BJ (cell line): Measurements from ENCODE around the gene VWCE. TPM values are rescaled to one million over a fixed set of nuclear protein-coding genes. Genes with fewer than 3 reads are reported as not detected.

Experiments
- CTCF ChIA-PET: fragments of 350-600 bp; formaldehyde crosslinking; extraction: SDS; loops from one replicate; lab custom pipeline; 2021; ENCODE audit warnings: antibody characterized with exemption, inconsistent platforms; lab: Yijun Ruan, JAX
- POLR2A ChIA-PET: fragments of 300-600 bp; sonication (Branson Sonifier 250); formaldehyde crosslinking; extraction: SDS; loops from one replicate; lab custom pipeline; 2021; ENCODE audit warnings: antibody characterized with exemption; lab: Charles Lee
- DNase-seq: peaks from one replicate; pipeline ENCODE4 v3.0.0-alpha.2; 2011; ENCODE audit warnings: low read depth
- H3K27me3 ChIP-seq: 2 replicates; pipeline ENCODE4 v1.6.0; 2011; ENCODE audit warnings: low read length; ENCODE audit not compliant: control insufficient read depth, insufficient read depth
- H3K36me3 ChIP-seq: 2 replicates; pipeline ENCODE4 v1.5.1; 2011; ENCODE audit warnings: low read length; ENCODE audit not compliant: control insufficient read depth, insufficient read depth
- H3K4me3 ChIP-seq: 2 replicates; pipeline ENCODE4 v1.5.1; 2011; ENCODE audit warnings: low read depth, mild to moderate bottlenecking, control low read depth, low read length
- polyA plus RNA-seq: library from polyadenylated mRNA; depleted of rRNA; stranded (reverse); fragments of >200 nt; gene quantifications from 2 replicates; pipeline ENCODE4 v1.2.3, GENCODE V29; 2011
- TF ChIP-seq, protein P1 (sequence below): IDR thresholded peaks from 2 replicates; pipeline ENCODE4 v1.5.1; 2011; ENCODE audit warnings: low read depth, mild to moderate bottlenecking, control low read depth, inconsistent platforms, low read length, moderate library complexity; ENCODE audit not compliant: insufficient read depth

VWCE gene
- polyA plus RNA-seq, 1 experiment: 1.4 TPM

DNA sequence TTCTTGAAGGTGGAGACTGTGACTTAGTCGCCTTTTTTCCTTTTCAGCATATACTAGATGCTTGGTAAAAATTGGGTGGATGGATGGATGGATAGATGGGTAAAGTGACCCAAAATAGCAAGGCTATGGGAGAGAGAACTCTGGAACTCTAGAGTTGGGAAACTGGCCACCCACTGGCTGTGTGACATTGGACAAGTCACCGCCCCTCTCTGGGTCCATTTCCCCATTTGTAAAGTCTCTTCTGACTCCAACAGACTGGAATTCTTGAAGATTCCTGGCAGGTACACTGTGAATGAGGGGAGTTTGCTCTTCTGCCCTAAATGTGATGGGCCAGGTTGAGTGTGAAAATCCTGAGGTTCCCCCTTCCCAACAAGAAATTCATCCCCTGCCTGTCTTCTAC, 45.9 kb upstream of the VWCE start:
- CTCF ChIA-PET: interaction anchor here (1.2 to 10.9 kb wide), 2 partner anchors 42 to 50 kb away, joined by 3 to 374 read pairs; no protein-coding TSS in a partner anchor
- H3K4me3 ChIP-seq: no peak overlapping the region
- POLR2A ChIA-PET: no interaction called here
- TF ChIP-seq, protein P1, sequence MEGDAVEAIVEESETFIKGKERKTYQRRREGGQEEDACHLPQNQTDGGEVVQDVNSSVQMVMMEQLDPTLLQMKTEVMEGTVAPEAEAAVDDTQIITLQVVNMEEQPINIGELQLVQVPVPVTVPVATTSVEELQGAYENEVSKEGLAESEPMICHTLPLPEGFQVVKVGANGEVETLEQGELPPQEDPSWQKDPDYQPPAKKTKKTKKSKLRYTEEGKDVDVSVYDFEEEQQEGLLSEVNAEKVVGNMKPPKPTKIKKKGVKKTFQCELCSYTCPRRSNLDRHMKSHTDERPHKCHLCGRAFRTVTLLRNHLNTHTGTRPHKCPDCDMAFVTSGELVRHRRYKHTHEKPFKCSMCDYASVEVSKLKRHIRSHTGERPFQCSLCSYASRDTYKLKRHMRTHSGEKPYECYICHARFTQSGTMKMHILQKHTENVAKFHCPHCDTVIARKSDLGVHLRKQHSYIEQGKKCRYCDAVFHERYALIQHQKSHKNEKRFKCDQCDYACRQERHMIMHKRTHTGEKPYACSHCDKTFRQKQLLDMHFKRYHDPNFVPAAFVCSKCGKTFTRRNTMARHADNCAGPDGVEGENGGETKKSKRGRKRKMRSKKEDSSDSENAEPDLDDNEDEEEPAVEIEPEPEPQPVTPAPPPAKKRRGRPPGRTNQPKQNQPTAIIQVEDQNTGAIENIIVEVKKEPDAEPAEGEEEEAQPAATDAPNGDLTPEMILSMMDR: no peak
- peaks cover 2% of the 10 kb centered on the region for H3K36me3 ChIP-seq
- no peaks in the 10 kb centered on the region for H3K27me3 ChIP-seq
- DNase-seq: no peak

DNA sequence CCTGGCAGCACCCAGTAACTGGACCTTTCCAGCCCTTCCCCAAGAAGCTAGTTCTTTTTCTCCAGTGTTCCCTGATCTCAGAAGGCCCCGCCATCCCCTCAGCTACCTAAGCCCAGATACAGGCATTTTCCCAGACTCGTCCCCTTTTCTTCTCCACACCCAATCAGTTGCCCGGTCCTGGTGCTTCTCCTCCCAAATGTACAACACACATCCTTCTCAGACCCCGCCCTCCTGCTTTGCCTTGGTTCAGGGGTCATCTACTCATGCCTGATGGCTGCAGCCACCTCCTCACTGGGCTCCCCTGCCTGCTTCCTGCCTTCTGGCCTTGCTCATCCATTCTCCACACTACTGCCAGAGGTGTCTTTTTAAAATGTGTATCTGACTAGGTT, 44.4 kb upstream of the VWCE start:
- TF ChIP-seq, protein P1: no peak
- Histone ChIP-seq H3K4me3 (no peak overlapping the region), H3K27me3 (no peaks in the 10 kb centered on the region), H3K36me3 (peaks cover 2% of the 10 kb centered on the region)
- POLR2A ChIA-PET: no interaction called here
- DNase-seq: no peak
- CTCF ChIA-PET: interaction anchor here (0.6 to 10.9 kb wide), 6 partner anchors 16 to 298 kb away, joined by 3 to 374 read pairs (median 3); partner anchors contain the start of gene TMEM216

DNA sequence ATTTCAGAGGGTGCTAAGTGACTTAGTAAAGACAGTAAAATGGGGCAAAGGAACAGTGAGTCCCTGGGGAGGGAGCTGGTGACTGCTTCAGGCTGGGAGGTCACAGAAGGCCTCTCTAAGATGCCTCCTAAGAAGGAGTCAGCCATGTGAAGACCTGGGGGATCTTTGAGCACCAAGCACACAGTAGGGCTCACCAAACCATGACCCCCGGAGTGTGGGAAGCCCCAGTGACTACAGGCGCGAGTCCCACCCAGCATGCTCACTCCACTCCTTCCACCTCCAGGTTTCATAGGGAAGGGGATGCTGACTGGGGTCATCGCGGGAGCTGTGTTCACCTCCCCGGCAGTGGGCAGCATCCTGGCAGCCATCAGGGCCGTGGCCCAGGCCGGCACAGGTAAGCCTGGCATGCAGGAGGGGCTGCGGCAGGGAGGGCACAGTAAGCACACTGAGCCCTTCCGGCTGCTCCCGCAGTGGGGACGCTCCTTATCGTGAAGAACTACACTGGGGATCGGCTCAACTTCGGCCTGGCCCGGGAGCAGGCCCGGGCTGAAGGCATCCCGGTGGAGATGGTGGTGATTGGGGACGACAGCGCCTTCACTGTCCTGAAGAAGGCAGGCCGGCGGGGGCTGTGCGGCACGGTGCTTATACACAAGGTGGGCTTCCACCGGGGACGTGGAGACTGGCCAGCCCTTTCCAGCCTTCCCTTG, 43.8 kb upstream of the VWCE start:
- TF ChIP-seq, protein P1: no peak
- POLR2A ChIA-PET: no interaction called here
- no peak for DNase-seq
- Histone ChIP-seq H3K36me3 (peaks cover 2% of the 10 kb centered on the region), H3K4me3 (no peak overlapping the region), H3K27me3 (no peaks in the 10 kb centered on the region)
- CTCF ChIA-PET: interaction anchor here (0.6 to 10.9 kb wide), 5 partner anchors 17 to 299 kb away, joined by 3 to 374 read pairs (median 3); partner anchors contain the start of gene TMEM216

DNA sequence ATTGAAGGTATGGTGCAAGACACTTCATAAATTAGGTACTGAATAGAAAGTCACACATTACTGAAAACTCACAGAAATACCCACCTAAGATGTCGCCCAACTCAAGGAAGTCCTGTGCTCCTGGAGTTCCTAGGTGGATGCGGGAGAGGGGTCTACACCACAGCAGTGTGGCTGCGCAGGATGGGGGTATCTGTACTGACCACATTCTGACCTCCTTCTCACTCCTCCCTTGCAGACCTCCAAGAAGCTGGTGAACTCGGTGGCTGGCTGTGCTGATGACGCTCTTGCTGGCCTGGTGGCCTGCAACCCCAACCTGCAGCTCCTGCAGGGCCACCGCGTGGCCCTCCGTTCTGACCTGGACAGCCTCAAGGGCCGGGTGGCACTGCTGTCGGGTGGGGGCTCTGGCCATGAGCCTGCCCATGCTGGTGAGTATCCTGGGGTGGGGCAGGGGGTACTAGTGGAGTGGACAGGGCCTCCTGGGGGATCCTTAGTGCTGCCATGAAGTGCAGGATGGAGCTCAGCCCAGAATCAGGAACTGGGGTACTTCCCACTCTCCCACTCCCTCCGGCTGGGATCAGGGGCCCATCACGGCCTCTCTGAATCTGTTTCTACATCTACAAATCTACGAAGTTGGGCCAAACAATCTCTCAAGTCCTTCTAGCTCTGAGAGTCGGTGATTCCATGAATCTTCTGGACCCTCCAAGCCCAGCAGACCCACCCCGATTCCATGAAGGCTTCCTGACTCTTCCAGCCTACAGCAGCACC, 42.8 kb upstream of the VWCE start:
- TF ChIP-seq, protein P1: no peak
- no peak for DNase-seq
- Histone ChIP-seq H3K4me3 (no peak overlapping the region), H3K27me3 (no peaks in the 10 kb centered on the region), H3K36me3 (peaks cover 2% of the 10 kb centered on the region)
- CTCF ChIA-PET: interaction anchor here (1.2 to 10.9 kb wide), 7 partner anchors 9 to 91 kb away, joined by 3 to 374 read pairs (median 56); partner anchors contain the start of genes CYB561A3, TMEM138 and TMEM216
- POLR2A ChIA-PET: no interaction called here
